BJ (cell line): Measurements from ENCODE around the gene SOWAHA. TPM values are rescaled to one million over a fixed set of nuclear protein-coding genes. Genes with fewer than 3 reads are reported as not detected.

ENCODE experiments used
- CTCF ChIA-PET: fragments of 350-600 bp; formaldehyde crosslinking; extraction: SDS; loops from one replicate; lab custom pipeline; 2021; ENCODE audit warnings: antibody characterized with exemption, inconsistent platforms; lab: Yijun Ruan, JAX
- POLR2A ChIA-PET: fragments of 300-600 bp; sonication (Branson Sonifier 250); formaldehyde crosslinking; extraction: SDS; loops from one replicate; lab custom pipeline; 2021; ENCODE audit warnings: antibody characterized with exemption; lab: Charles Lee
- DNase-seq: peaks from one replicate; pipeline ENCODE4 v3.0.0-alpha.2; 2011; ENCODE audit warnings: low read depth
- H3K27me3 ChIP-seq: 2 replicates; pipeline ENCODE4 v1.6.0; 2011; ENCODE audit warnings: low read length; ENCODE audit not compliant: control insufficient read depth, insufficient read depth
- H3K36me3 ChIP-seq: 2 replicates; pipeline ENCODE4 v1.5.1; 2011; ENCODE audit warnings: low read length; ENCODE audit not compliant: control insufficient read depth, insufficient read depth
- H3K4me3 ChIP-seq: 2 replicates; pipeline ENCODE4 v1.5.1; 2011; ENCODE audit warnings: low read depth, mild to moderate bottlenecking, control low read depth, low read length
- polyA plus RNA-seq: library from polyadenylated mRNA; depleted of rRNA; stranded (reverse); fragments of >200 nt; gene quantifications from 2 replicates; pipeline ENCODE4 v1.2.3, GENCODE V29; 2011
- TF ChIP-seq, protein P1 (sequence below): IDR thresholded peaks from 2 replicates; pipeline ENCODE4 v1.5.1; 2011; ENCODE audit warnings: low read depth, mild to moderate bottlenecking, control low read depth, inconsistent platforms, low read length, moderate library complexity; ENCODE audit not compliant: insufficient read depth

The SOWAHA gene
- polyA plus RNA-seq, 1 experiment: not detected

DNA sequence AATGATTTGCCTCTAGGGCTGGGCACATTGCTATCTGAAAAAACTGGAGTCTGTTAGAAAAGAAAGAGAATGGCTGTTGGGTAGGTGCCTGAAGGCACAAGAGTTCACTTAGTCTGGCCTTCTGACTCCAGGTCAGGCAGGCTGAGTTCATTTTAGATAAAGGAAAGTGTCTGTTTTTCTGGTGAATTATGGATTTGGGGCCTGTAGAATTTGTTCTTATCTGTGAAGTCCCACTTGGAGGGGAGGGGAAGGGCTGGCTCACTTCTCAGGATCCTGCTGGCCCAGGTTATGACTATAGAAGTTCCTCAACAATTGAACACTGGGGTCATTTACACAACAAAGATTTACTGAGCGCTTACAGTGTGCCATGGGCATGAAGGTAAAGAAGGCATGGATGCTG, 24.6 kb upstream of the SOWAHA start:
- DNase-seq: no peak
- Histone ChIP-seq H3K4me3 (no peak overlapping the region), H3K27me3 (no peaks in the 10 kb centered on the region; the same call in 1 of the 2 replicates), H3K36me3 (no peaks in the 10 kb centered on the region)
- ChIA-PET POLR2A (no interaction called here), CTCF (no interaction called here)
- TF ChIP-seq, protein P1, sequence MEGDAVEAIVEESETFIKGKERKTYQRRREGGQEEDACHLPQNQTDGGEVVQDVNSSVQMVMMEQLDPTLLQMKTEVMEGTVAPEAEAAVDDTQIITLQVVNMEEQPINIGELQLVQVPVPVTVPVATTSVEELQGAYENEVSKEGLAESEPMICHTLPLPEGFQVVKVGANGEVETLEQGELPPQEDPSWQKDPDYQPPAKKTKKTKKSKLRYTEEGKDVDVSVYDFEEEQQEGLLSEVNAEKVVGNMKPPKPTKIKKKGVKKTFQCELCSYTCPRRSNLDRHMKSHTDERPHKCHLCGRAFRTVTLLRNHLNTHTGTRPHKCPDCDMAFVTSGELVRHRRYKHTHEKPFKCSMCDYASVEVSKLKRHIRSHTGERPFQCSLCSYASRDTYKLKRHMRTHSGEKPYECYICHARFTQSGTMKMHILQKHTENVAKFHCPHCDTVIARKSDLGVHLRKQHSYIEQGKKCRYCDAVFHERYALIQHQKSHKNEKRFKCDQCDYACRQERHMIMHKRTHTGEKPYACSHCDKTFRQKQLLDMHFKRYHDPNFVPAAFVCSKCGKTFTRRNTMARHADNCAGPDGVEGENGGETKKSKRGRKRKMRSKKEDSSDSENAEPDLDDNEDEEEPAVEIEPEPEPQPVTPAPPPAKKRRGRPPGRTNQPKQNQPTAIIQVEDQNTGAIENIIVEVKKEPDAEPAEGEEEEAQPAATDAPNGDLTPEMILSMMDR: no peak

- no peaks in the 10 kb centered on the region for H3K36me3 ChIP-seq
- POLR2A ChIA-PET: no interaction called here
- DNase-seq: no peak
- H3K4me3 ChIP-seq: no peak overlapping the region
- TF ChIP-seq, protein P1: no peak
- no peaks in the 10 kb centered on the region; the same call in 1 of the 2 replicates for H3K27me3 ChIP-seq
- CTCF ChIA-PET: interaction anchor here (0.9 to 1.4 kb wide), 3 partner anchors 10 to 18 kb away, joined by 3 to 4 read pairs (median 3); no protein-coding TSS in a partner anchor
These were observed 23.9 kb upstream of the SOWAHA start for GRCh38 chr5:132788990-132789886.

DNA sequence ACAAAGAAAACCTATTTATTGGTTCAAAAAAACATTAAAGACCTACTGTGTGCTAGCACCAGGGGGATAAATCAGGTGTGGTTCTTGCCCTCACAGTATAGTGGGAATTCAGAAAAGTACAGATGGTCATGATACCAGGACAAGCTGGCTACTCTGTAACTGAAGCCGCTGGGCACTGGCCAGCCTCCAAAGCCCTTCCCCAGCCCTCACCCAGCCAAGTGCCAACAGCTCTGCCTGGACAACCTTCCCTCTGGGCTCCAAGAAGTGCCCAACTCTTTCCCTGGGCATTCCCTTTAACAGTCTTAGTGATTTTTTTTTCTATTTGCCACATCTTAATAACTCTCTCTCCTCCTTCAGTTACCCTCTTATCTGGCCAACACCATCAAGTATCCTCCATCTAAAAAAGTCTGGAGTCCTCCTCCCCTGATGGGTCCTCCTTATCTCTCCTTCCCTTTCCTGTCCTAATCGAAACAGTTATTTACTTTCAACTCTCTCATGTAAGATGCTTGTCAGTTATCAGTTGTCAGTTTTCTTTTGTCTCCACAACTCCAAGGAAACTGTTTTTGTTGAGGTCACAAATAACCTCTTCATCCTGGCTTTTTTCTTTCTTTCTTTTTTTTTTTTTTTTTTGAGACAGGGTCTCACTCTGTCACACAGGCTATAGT, 22.8 kb upstream of the SOWAHA start:
- TF ChIP-seq, protein P1: no peak
- Histone ChIP-seq H3K4me3 (no peak overlapping the region), H3K36me3 (no peaks in the 10 kb centered on the region), H3K27me3 (no peaks in the 10 kb centered on the region; the same call in 1 of the 2 replicates)
- POLR2A ChIA-PET: interaction anchor here (0.7 kb wide), 1 partner anchor 11 kb away, joined by 3 read pairs; no protein-coding TSS in a partner anchor
- CTCF ChIA-PET: interaction anchor here (0.7 to 1.4 kb wide), 5 partner anchors 11 to 1364 kb away, joined by 3 to 4 read pairs (median 3); no protein-coding TSS in a partner anchor
- DNase-seq: no peak

GRCh38 chr5:132791026-132791425, 22.1 kb upstream of the SOWAHA start:
- H3K4me3 ChIP-seq: no peak overlapping the region
- ChIA-PET POLR2A (interaction anchor here (0.7 kb wide), 1 partner anchor 10 kb away, joined by 3 read pairs; no protein-coding TSS in a partner anchor), CTCF (interaction anchor here (0.7 kb wide), 2 partner anchors 74 to 1363 kb away, joined by 3 read pairs; no protein-coding TSS in a partner anchor)
- H3K36me3 ChIP-seq: no peaks in the 10 kb centered on the region
- TF ChIP-seq, protein P1: no peak
- no peaks in the 10 kb centered on the region; the same call in 1 of the 2 replicates for H3K27me3 ChIP-seq
- DNase-seq: no peak

GRCh38 chr5:132797651-132798050, 15.5 kb upstream of the SOWAHA start:
- CTCF ChIA-PET: interaction anchor here (1.0 to 3.9 kb wide), 3 partner anchors 10 to 51 kb away, joined by 3 to 16 read pairs (median 3); partner anchors contain the start of gene CCNI2
- TF ChIP-seq, protein P1: no peak
- no peak overlapping the region for H3K4me3 ChIP-seq
- POLR2A ChIA-PET: no interaction called here
- H3K27me3 ChIP-seq: no peaks in the 10 kb centered on the region; the same call in none of the 2 replicates
- DNase-seq: no peak
- no peaks in the 10 kb centered on the region for H3K36me3 ChIP-seq
